ENCODE results near the gene MKX.

MKX gene

GRCh38 chr10:27759483-27760272, 14.1 kb upstream of the MKX start:
- no peak overlapping the region for H3K23ac ChIP-seq (ENCODE audit: low read length)
- H4K8ac ChIP-seq (ENCODE audit: low read depth, low read length), result no peak overlapping the region
- no peak overlapping the region for H3K4me3 ChIP-seq (ENCODE audit: low read length)
- H4K5ac ChIP-seq (ENCODE audit: low read length), result no peak overlapping the region
- no peak overlapping the region for H2AK5ac ChIP-seq (ENCODE audit: low read length)
- no peak overlapping the region for H3K27ac ChIP-seq (ENCODE audit: low read depth, low read length)
- no peak overlapping the region for H3K4me2 ChIP-seq (ENCODE audit: low read length)
- H3K79me1 ChIP-seq (ENCODE audit: low read length), result no peaks in the 10 kb centered on the region
- H3K56ac ChIP-seq (ENCODE audit: low read length), result no peak overlapping the region
- H3K18ac ChIP-seq (ENCODE audit: low read length), result no peak overlapping the region
- no peak overlapping the region for H2BK120ac ChIP-seq (ENCODE audit: low read depth, low read length)
- H2BK15ac ChIP-seq (replicated peaks; ENCODE audit: low read depth), result no peak overlapping the region
- H2BK5ac ChIP-seq (ENCODE audit: low read length), result no peak overlapping the region
- no CpG with 5 or more reads among the region's 5 CpGs for WGBS (ENCODE audit: extremely low coverage, insufficient coverage, low lambda C conversion rate)
- no peaks in the 10 kb centered on the region for H3K4me1 ChIP-seq (ENCODE audit: control insufficient read depth, low read depth, low read length)
- H3K79me2 ChIP-seq (ENCODE audit: control insufficient read depth, insufficient read depth, low read length), result no peaks in the 10 kb centered on the region
- H3K27me3 ChIP-seq (ENCODE audit: insufficient read depth, low read length, poor library complexity), result no peaks in the 10 kb centered on the region
- no peak overlapping the region for H3K4ac ChIP-seq (ENCODE audit: low read depth, low read length)
- no peaks in the 10 kb centered on the region for H3K36me3 ChIP-seq (ENCODE audit: control insufficient read depth, insufficient read depth, low read length)
- no peak overlapping the region for H3K9ac ChIP-seq (ENCODE audit: low read length)
- peak; percentile 40 for DNase-seq

GRCh38 chr10:27752673-27753237, 7.1 kb upstream of the MKX start:
- no CpG with 5 or more reads among the region's 3 CpGs for WGBS (ENCODE audit: extremely low coverage, insufficient coverage, low lambda C conversion rate)
- no peak overlapping the region for H2BK120ac ChIP-seq (ENCODE audit: low read depth, low read length)
- no peak overlapping the region for H3K9ac ChIP-seq (ENCODE audit: low read length)
- no peak for DNase-seq
- H3K4me1 ChIP-seq (ENCODE audit: control insufficient read depth, low read depth, low read length), result no peaks in the 10 kb centered on the region
- no peak overlapping the region for H3K56ac ChIP-seq (ENCODE audit: low read length)
- H3K4me3 ChIP-seq (ENCODE audit: low read length), result no peak overlapping the region
- no peaks in the 10 kb centered on the region for H3K79me1 ChIP-seq (ENCODE audit: low read length)
- no peak overlapping the region for H4K8ac ChIP-seq (ENCODE audit: low read depth, low read length)
- H2BK5ac ChIP-seq (ENCODE audit: low read length), result no peak overlapping the region
- H3K36me3 ChIP-seq (ENCODE audit: control insufficient read depth, insufficient read depth, low read length), result no peaks in the 10 kb centered on the region
- no peak overlapping the region for H4K5ac ChIP-seq (ENCODE audit: low read length)
- H3K4me2 ChIP-seq (ENCODE audit: low read length), result no peak overlapping the region
- H2BK15ac ChIP-seq (replicated peaks; ENCODE audit: low read depth), result no peak overlapping the region
- no peak overlapping the region for H2AK5ac ChIP-seq (ENCODE audit: low read length)
- H3K18ac ChIP-seq (ENCODE audit: low read length), result no peak overlapping the region
- no peaks in the 10 kb centered on the region for H3K79me2 ChIP-seq (ENCODE audit: control insufficient read depth, insufficient read depth, low read length)
- H3K23ac ChIP-seq (ENCODE audit: low read length), result no peak overlapping the region
- H3K27ac ChIP-seq (ENCODE audit: low read depth, low read length), result no peak overlapping the region
- no peak overlapping the region for H3K4ac ChIP-seq (ENCODE audit: low read depth, low read length)
- peaks cover 2% of the 10 kb centered on the region for H3K27me3 ChIP-seq (ENCODE audit: insufficient read depth, low read length, poor library complexity)

DNA sequence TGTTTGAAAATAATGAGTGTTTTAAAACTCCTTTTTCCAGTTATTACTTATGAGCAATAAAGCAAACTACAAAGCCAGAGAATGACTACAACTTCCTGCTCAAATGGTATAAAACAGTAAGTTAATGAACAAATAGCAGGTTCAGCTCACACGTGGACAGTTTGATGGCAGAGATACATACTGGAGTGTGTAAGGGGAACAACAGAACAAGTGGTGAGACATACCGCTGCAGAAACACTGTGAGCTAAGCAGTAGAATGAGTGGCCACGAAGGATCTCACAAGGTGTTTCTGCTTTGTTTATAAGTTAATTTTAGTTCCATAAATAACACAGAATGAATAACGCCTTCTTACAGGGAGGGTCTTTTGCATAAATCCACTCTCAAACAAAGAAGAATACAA, 3.0 kb upstream of the MKX start:
- Histone ChIP-seq H3K4me2 (ENCODE audit: low read length) (no peak overlapping the region), H3K9ac (ENCODE audit: low read length) (no peak overlapping the region), H3K4me3 (ENCODE audit: low read length) (no peak overlapping the region), H3K56ac (ENCODE audit: low read length) (no peak overlapping the region), H3K4me1 (ENCODE audit: control insufficient read depth, low read depth, low read length) (peaks cover 3% of the 10 kb centered on the region), H3K18ac (ENCODE audit: low read length) (no peak overlapping the region), H3K79me1 (ENCODE audit: low read length) (no peaks in the 10 kb centered on the region), H2BK15ac (replicated peaks; ENCODE audit: low read depth) (no peak overlapping the region), H2AK5ac (ENCODE audit: low read length) (no peak overlapping the region), H3K27me3 (ENCODE audit: insufficient read depth, low read length, poor library complexity) (peaks cover 28% of the 10 kb centered on the region), H2BK120ac (ENCODE audit: low read depth, low read length) (no peak overlapping the region), H4K5ac (ENCODE audit: low read length) (no peak overlapping the region), H3K36me3 (ENCODE audit: control insufficient read depth, insufficient read depth, low read length) (no peaks in the 10 kb centered on the region), H3K4ac (ENCODE audit: low read depth, low read length) (no peak overlapping the region), H3K27ac (ENCODE audit: low read depth, low read length) (no peak overlapping the region), H2BK5ac (ENCODE audit: low read length) (no peak overlapping the region), H4K8ac (ENCODE audit: low read depth, low read length) (no peak overlapping the region), H3K79me2 (ENCODE audit: control insufficient read depth, insufficient read depth, low read length) (no peaks in the 10 kb centered on the region), H3K23ac (ENCODE audit: low read length) (no peak overlapping the region)
- no CpG with 5 or more reads among the region's 4 CpGs for WGBS (ENCODE audit: extremely low coverage, insufficient coverage, low lambda C conversion rate)
- no peak for DNase-seq

DNA sequence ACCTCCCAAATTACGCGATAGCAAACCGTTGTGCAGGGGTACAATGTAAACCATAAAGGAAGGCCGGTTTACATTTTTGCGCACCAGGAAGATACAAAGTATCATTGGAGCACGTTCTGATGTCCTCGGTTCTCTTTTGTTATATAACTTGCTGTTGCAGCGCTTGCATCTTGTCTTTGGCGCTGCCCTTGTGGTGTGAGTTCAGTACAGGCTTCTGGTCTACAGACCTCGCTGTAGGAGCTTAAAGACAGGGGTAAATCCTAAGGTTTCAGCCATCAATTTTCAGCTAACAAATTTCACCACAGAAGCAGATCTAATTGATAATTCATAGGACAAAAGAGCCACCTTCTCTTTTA, 1.5 kb upstream of the MKX start:
- H3K27me3 ChIP-seq (ENCODE audit: insufficient read depth, low read length, poor library complexity), result peaks cover 28% of the 10 kb centered on the region
- H2BK5ac ChIP-seq (ENCODE audit: low read length), result no peak overlapping the region
- H4K8ac ChIP-seq (ENCODE audit: low read depth, low read length), result no peak overlapping the region
- H3K18ac ChIP-seq (ENCODE audit: low read length), result no peak overlapping the region
- no peak overlapping the region for H3K27ac ChIP-seq (ENCODE audit: low read depth, low read length)
- no peak overlapping the region for H4K5ac ChIP-seq (ENCODE audit: low read length)
- H3K36me3 ChIP-seq (ENCODE audit: control insufficient read depth, insufficient read depth, low read length), result no peaks in the 10 kb centered on the region
- peak; percentile 60 for DNase-seq
- H2BK120ac ChIP-seq (ENCODE audit: low read depth, low read length), result no peak overlapping the region
- no CpG with 5 or more reads among the region's 10 CpGs for WGBS (ENCODE audit: extremely low coverage, insufficient coverage, low lambda C conversion rate)
- no peak overlapping the region for H2AK5ac ChIP-seq (ENCODE audit: low read length)
- H3K4me1 ChIP-seq (ENCODE audit: control insufficient read depth, low read depth, low read length), result peaks cover 3% of the 10 kb centered on the region
- no peaks in the 10 kb centered on the region for H3K79me1 ChIP-seq (ENCODE audit: low read length)
- H3K23ac ChIP-seq (ENCODE audit: low read length), result no peak overlapping the region
- H3K9ac ChIP-seq (ENCODE audit: low read length), result no peak overlapping the region
- H3K4ac ChIP-seq (ENCODE audit: low read depth, low read length), result no peak overlapping the region
- H3K4me3 ChIP-seq (ENCODE audit: low read length), result no peak overlapping the region
- peak overlapping the region; percentile 22 for H3K4me2 ChIP-seq (ENCODE audit: low read length)
- H3K56ac ChIP-seq (ENCODE audit: low read length), result no peak overlapping the region
- H3K79me2 ChIP-seq (ENCODE audit: control insufficient read depth, insufficient read depth, low read length), result no peaks in the 10 kb centered on the region
- H2BK15ac ChIP-seq (replicated peaks; ENCODE audit: low read depth), result no peak overlapping the region

GRCh38 chr10:27746397-27747095, 927 bp upstream of the MKX start:
- WGBS (ENCODE audit: extremely low coverage, insufficient coverage, low lambda C conversion rate), result no CpG with 5 or more reads among the region's 25 CpGs
- peaks cover 28% of the 10 kb centered on the region for H3K27me3 ChIP-seq (ENCODE audit: insufficient read depth, low read length, poor library complexity)
- no peak overlapping the region for H2BK5ac ChIP-seq (ENCODE audit: low read length)
- no peak overlapping the region for H3K27ac ChIP-seq (ENCODE audit: low read depth, low read length)
- no peak overlapping the region for H2BK15ac ChIP-seq (replicated peaks; ENCODE audit: low read depth)
- H3K36me3 ChIP-seq (ENCODE audit: control insufficient read depth, insufficient read depth, low read length), result no peaks in the 10 kb centered on the region
- H3K79me1 ChIP-seq (ENCODE audit: low read length), result no peaks in the 10 kb centered on the region
- peak overlapping the region; percentile 55 for H3K9ac ChIP-seq (ENCODE audit: low read length)
- H3K4me3 ChIP-seq (ENCODE audit: low read length), result peak overlapping the region; percentile 48
- H2BK120ac ChIP-seq (ENCODE audit: low read depth, low read length), result no peak overlapping the region
- H3K4ac ChIP-seq (ENCODE audit: low read depth, low read length), result no peak overlapping the region
- H4K8ac ChIP-seq (ENCODE audit: low read depth, low read length), result no peak overlapping the region
- H2AK5ac ChIP-seq (ENCODE audit: low read length), result no peak overlapping the region
- peak overlapping the region; percentile 71 for H3K56ac ChIP-seq (ENCODE audit: low read length)
- DNase-seq, result no peak
- no peak overlapping the region for H4K5ac ChIP-seq (ENCODE audit: low read length)
- H3K4me1 ChIP-seq (ENCODE audit: control insufficient read depth, low read depth, low read length), result peaks cover 3% of the 10 kb centered on the region
- H3K23ac ChIP-seq (ENCODE audit: low read length), result no peak overlapping the region
- peak overlapping the region; percentile 87 for H3K4me2 ChIP-seq (ENCODE audit: low read length)
- H3K79me2 ChIP-seq (ENCODE audit: control insufficient read depth, insufficient read depth, low read length), result no peaks in the 10 kb centered on the region
- no peak overlapping the region for H3K18ac ChIP-seq (ENCODE audit: low read length)
